ENCODE measurements around the gene CA9.
A peak's percentile ranks its signal among the peaks of the same experiment; 100 is the strongest.
"Not testable (repeated sequence)": the region's sequence is repeated elsewhere in the genome, so short reads cannot be mapped to it uniquely, and the experiment has no call there.

The CA9 gene

DNA sequence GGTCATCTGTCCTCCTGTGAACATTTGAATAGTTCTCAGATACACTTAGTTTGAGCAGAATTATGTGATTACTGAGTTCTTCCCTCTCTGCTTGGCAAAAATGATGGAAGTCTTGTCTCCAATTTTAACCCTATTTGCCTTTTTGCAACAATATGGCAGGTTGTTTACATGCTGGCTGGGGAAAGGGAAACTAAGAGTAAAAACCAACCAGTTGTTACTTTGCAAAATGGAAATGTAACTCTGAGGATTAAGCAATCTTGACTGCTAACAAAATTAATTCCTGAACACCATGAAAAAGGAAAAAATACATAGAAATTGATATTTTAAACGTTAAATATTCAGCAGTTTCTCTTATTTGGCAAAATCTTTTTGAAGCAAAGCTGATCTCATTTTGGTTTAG, 34.1 kb upstream of the CA9 start:
- TF ChIP-seq, protein P1, sequence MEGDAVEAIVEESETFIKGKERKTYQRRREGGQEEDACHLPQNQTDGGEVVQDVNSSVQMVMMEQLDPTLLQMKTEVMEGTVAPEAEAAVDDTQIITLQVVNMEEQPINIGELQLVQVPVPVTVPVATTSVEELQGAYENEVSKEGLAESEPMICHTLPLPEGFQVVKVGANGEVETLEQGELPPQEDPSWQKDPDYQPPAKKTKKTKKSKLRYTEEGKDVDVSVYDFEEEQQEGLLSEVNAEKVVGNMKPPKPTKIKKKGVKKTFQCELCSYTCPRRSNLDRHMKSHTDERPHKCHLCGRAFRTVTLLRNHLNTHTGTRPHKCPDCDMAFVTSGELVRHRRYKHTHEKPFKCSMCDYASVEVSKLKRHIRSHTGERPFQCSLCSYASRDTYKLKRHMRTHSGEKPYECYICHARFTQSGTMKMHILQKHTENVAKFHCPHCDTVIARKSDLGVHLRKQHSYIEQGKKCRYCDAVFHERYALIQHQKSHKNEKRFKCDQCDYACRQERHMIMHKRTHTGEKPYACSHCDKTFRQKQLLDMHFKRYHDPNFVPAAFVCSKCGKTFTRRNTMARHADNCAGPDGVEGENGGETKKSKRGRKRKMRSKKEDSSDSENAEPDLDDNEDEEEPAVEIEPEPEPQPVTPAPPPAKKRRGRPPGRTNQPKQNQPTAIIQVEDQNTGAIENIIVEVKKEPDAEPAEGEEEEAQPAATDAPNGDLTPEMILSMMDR (conservative IDR thresholded peaks at IDR 0.05; ENCODE audit: control insufficient read depth, insufficient read depth, low read depth, low read length) = no peak
- H3K4me3 ChIP-seq (ENCODE audit: control insufficient read depth, low read depth, low read length) = no peak overlapping the region
- DNase-seq (ENCODE audit: low read depth) = no peak

DNA sequence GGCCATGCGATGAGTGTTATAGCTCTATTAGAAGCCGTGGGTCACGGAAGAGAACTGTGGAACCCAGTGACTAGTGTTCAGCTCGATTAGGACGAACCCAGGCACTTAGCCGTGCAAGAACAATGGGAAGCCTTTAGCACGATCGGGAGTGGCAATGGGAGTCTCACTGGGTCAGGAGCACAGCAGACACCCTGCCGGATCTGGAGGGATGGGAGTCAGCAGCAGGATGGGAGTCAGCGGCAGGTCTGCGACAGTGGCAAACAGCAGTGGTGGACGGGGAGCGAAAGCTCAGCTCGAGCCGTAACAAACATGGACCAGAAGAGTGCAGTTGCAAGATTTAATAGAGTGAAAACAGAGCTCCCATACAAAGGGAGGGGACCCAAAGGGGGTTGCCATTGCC, 33.3 kb upstream of the CA9 start:
- not testable (repeated sequence) for H3K4me3 ChIP-seq (ENCODE audit: control insufficient read depth, low read depth, low read length); DNase-seq (ENCODE audit: low read depth)

DNA sequence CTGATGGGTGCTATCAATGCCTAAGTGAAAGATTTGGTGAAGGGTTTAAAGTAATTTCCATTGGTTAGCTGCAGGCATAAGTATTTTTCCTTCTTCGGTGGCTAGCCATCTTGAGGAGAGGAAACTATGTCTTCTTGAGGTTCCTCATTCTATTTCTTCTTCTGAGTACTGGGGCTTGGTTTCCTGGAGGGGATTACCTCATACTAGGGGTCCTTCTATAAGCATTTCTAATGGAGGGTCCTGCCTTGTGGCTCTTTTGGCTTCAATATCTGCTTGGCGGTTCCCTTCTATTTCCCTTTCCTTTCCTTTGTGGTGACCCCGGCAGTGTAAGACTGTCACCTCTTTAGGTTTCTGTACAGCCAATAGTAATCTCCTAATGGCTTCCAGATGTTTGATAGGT, 32.2 kb upstream of the CA9 start:
- DNase-seq (ENCODE audit: low read depth); H3K4me3 ChIP-seq (ENCODE audit: control insufficient read depth, low read depth, low read length): not testable (repeated sequence)

DNA sequence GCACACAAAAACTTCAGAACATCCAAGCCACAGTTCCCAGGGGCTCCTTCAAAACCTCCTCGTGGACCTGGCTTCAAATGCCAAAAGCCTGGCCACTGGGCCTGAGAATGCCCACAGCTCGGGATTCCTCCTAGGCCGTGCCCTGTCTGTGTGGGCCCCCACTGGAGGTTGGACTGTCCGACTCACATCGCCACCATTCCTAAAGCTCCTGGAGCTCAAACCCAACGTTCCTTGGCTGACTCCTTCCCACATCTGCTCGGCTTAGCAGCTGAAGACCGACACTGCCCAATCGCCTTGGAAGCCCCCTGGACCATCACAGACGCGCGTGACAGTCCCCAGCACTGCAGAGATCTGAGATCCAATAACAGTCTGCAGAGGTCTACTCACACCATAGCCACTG, 30.7 kb upstream of the CA9 start:
- TF ChIP-seq, protein P1 (conservative IDR thresholded peaks at IDR 0.05; ENCODE audit: control insufficient read depth, insufficient read depth, low read depth, low read length) = no peak
- H3K4me3 ChIP-seq (ENCODE audit: control insufficient read depth, low read depth, low read length) = no peak overlapping the region
- no peak for DNase-seq (ENCODE audit: low read depth)

DNA sequence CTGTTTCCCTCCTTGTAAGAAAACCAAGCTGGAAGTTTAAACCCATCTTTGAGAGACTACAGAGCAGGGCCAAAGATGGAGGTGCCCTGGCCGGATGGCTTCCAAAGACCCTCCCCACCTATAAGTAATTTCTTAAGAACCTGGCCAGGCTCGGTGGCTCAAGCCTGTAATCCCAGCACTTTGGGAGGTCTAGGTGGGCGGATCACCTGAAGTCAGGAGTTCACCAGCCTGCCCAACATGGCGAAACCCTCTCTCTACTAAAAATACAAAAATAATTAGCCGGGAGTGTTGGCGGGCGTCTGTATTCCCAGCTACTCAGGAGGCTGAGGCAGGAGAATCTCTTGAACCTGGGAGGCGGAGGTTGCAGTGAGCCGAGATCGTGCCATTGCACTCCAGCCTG, 28.0 kb upstream of the CA9 start:
- DNase-seq (ENCODE audit: low read depth) = not testable (repeated sequence)
- H3K4me3 ChIP-seq (ENCODE audit: control insufficient read depth, low read depth, low read length) = peak overlapping the region; percentile 61

DNA sequence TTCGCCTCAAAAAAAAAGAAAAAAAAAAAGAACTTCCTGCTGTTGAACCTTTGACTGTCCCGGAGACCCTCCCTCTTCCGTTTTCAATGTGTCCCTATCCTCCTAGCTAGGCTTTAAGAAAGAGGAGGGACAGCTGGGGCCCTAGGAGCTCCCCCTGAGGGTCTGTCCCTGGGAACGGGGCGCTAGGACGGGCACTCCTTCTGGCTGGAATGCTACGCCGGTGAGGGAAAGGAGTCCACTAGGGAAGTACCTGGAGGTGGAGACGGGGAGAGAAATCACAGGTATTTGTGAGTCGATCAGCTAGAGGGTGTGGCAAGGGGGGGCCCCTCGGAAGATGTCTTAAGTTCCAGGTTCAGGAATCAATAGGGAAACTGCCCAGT, 27.6 kb upstream of the CA9 start:
- H3K4me3 ChIP-seq (ENCODE audit: control insufficient read depth, low read depth, low read length) = peak overlapping the region; percentile 61
- TF ChIP-seq, protein P1 (conservative IDR thresholded peaks at IDR 0.05; ENCODE audit: control insufficient read depth, insufficient read depth, low read depth, low read length) = no peak
- DNase-seq (ENCODE audit: low read depth) = no peak

DNA sequence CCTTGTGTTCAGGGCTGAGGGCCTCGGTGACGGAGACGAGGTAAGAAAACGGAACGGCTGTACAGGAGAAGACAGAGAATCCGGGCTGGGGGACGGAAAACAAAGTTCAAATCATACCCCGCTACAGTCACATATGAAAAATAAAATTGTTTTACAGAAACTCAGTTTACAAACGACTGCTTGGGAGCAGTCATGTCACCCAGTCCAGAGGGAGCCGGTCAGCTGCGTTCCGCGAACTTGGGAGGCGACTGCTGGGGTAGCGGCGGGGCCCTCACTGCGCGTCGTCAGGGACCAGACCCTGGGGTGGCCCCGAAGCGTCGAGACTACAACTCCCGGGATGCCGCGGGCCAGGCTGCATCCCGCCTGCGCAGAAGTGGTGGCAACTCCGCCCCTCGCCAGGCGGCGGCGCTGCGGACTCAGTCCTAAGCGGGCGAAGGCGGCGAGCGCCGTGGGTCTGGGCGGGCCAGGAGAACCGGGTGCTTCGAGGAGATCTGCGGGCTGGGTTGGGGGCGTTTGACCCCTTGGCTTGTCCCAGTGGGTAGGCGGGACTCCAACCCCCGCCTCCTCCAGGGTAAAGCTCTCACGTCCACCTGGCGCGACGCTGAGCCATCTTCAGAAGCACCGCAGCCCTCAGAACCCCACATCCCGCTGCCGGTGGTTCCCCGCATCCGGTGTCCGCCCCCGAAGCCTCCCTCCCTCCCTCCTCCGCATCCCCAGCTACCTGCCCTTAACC, 27.0 kb upstream of the CA9 start:
- peak; percentile 84 for DNase-seq (ENCODE audit: low read depth)
- peak overlapping the region; percentile 61 for H3K4me3 ChIP-seq (ENCODE audit: control insufficient read depth, low read depth, low read length)
- TF ChIP-seq, protein P1 (conservative IDR thresholded peaks at IDR 0.05; ENCODE audit: control insufficient read depth, insufficient read depth, low read depth, low read length) = peak; percentile 63

DNA sequence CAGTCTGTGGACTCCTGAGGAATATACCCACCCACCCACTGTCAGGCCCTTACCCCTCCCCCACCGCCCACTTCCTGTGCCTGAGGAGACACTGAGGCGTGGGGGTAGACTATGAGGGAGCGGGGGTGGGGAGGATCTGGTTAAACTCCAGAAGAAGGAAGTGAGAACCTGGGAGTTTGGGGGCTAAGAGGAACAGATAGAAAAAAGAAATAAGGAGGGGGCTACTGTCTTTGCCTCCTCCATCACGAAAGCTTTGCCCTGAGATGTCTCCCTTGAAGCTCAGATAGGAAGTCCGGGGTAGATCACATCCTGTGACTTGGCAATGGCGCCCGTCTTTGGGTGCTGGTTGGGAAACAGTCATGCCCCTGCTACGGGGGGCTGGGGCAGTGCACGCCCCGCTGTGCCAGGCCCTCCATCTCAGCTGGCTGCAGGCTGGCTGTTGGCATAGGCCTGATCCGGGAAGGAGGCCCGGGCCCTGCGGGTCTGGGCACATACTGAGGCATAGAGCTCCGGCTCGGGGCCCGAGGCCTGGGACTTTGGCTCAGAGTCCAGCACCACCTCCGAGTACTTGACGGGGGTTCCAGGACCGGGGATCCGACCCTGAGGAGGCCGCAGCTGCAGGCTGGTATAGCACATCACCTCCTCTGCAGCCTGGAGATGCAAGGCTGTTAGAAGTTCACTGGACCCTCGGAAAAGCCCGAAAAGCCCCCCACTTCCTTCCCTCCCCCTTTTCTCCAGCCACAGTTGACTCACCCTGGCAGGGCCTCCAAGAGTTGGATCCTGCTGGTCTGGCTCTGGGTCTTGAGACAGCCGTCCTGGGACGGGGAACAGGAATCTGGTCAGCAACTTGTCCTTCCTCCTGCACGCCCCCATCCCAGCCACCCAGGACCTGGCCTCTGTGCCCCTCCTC, 24.0 kb upstream of the CA9 start:
- no peak overlapping the region for H3K4me3 ChIP-seq (ENCODE audit: control insufficient read depth, low read depth, low read length)
- peak; percentile 67 for DNase-seq (ENCODE audit: low read depth)
- TF ChIP-seq, protein P1 (conservative IDR thresholded peaks at IDR 0.05; ENCODE audit: control insufficient read depth, insufficient read depth, low read depth, low read length) = no peak
